ENCODE data around the gene FAM3A. TPM values are rescaled to one million over a fixed set of nuclear protein-coding genes. Genes with fewer than 3 reads are reported as not detected.
A peak's percentile ranks its signal among the peaks of the same experiment; 100 is the strongest.

FAM3A gene
- total RNA-seq, 1 donor from 2014 or later, result 9.8 TPM

DNA sequence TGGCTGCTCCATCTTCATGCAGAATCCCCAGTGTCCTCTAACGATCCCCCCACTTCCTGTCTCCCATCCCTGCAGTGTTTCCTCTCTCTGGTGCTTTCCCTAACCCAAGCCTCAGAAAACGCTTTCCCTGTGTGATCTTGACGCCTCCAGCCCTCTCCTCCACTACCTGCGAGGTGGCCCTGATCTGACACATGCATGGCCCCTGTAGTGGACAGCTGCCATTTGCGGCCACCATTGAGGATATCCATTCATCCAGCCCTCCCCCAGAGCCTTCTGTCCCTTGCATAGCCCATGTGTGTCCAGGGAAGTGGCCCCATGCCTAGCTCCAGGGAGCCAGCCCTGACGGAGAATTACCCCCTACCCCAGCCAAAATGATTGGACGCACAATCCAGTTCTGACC is 32.7 kb downstream of the FAM3A start:
- FAIRE-seq, result no peak
- DNase-seq (ENCODE audit: low spot score in 2 of 2), result no peak

DNA sequence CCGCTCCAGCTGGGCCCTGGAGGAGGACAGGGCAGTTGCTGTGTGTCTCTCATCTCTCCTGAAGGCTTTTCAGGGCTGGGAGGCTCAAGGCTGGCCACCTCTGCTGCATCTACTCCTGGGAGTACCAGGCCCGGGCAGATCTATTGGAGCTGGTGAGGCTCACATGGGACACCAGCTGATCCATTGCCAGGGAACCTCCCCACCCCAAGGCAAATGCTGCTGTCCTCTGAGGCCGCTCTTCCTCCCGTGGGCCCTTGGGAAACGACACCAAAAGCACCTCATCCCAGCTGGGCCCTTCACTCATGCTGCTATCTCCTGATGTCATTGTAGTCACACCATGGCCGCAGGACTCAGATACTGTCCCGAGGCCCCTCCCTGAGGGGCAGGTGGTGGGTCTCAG is 33.2 kb downstream of the FAM3A start:
- DNase-seq (ENCODE audit: low spot score in 2 of 2), result no peak
- FAIRE-seq, result no peak

DNA sequence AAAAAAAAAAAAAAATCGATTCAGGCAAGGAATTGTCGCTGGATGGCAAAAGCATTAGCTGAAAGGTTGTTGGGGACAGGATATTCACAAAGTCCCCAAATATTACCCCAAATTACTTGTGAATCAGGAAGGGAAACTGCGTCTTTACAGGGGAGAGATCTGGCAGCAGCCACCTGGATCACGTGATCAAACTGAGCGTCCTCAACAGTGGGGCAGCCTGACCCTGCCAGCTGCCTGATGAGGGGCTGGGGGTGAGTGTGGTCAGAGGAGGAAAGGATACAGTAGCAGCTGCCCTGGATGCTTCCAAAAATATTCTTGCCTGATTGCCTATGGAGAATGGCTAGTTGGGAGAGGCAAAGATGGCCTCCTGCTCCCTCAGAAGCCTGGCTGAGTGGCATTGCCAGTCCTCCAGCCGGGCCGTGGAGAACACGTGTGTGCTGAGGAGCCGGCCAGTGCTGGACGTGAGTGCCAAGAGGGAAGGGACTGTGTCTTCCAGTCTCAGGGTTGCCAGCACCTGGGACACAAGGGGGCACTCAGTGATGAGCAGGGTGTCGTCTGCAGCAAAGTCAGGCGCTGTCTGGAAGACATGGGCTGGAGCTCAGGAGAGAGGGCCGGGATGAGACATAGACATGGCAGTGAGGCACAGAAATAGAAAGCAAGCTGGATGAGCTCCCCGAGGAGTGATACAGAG is 34.0 kb downstream of the FAM3A start:
- DNase-seq (ENCODE audit: low spot score in 2 of 2) (no peak), FAIRE-seq (no peak)

- no peak for FAIRE-seq
These were observed 34.8 kb downstream of the FAM3A start for GRCh38 chrX:154481195-154481594.

DNA sequence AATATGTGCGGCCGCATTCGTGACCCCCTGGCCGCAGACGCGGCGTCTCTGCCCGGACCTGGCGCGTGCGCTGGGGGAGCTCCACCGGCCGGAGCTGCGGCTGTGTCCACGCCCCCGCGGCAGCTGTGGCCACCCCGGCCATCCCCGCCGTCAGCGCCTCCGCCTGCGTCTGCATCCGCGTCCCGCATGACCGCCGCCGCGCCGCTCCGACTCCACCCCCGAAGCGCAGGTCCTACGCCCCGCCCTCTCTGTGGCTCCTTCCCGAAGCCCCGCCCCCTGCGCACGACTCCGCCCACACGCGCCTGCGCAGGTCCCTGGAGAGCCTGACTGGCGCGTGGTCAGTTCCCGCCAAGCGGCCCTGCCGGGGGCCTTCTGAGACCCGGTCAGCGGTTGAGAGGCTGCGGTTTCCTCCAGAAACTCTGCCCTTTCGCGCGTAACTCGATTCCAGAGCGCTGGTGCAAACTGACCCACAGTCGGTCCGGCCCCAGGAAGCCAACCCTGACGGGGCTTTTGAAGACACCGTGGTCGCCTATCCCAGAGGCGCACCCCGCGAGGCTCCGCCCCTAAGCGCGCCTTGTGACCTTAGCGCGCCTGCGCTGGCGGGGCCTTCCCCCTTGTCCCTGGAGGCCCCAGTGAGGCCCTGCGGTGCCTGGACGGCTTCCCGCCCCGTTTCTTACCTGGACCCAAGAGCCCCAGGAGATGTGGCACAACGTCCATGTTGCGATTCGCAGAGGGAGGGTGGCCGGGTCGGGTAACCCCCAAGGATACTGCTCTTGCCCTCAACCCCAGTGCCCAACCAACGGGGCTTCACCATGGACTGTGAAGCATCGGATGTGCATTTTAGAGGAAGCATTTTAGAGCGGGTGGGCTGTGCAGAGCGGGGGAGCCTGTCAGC is 37.1 kb downstream of the FAM3A start, which contains the start of gene LAGE3:
Gene LAGE3 (minus strand): TSS at position 554 of the 895 bp plus-strand sequence. CDS start 366 bp downstream, at position 188.
- peak; percentile 93 for DNase-seq (ENCODE audit: low spot score in 2 of 2)
- no peak for FAIRE-seq

More at GRCh38 chrX:154481195-154481594, 34.8 kb downstream of the FAM3A start:
- DNase-seq (ENCODE audit: low spot score in 2 of 2), result no peak

- FAIRE-seq, result no peak
- DNase-seq (ENCODE audit: low spot score in 2 of 2), result no peak
These were observed 38.0 kb downstream of the FAM3A start for GRCh38 chrX:154477891-154478477.

DNA sequence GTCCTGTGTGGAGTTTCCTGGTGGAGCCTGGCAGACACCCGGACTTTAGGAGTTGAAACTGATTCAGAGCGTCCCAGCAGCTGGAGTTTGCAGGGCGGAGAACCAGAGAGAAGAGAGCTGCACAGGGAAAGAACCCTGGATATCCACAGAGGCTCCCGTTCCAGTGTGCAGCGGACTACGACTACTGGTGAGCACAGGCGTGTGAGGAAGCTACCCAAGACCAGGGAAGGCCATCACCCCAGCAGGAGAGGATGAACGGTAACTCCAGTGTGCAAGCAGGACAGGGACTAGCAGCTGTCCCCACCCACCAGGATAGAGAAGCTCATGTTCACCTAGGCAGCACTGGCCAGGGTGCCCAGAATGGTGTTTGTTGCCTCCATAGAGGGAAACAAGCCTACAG is 39.2 kb downstream of the FAM3A start:
- FAIRE-seq, result no peak
- no peak for DNase-seq (ENCODE audit: low spot score in 2 of 2)

DNA sequence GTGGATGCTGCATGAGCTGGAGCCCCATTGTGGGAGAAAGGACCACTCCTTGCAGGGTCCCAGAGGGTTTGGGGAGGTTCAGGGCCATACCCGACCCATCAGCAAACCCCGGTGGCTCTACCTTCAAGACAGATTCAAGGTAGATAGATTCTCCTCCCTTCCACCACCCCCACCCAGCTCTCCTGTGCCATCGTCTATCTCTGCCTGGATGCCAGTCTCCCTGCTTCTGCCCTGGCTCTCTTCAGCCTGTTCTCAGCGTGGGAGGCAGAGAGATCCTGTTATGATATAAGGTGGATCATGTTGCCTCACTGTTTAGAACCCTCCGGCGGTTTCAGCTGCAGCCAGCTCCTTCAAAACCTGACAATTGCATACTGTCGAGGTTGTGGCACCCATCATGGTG is 42.3 kb downstream of the FAM3A start:
- DNase-seq (ENCODE audit: low spot score in 2 of 2), result no peak
- no peak for FAIRE-seq

- FAIRE-seq, result no peak
- DNase-seq (ENCODE audit: low spot score in 2 of 2), result no peak
These were observed 43.1 kb downstream of the FAM3A start for GRCh38 chrX:154472685-154473632.

GRCh38 chrX:154471839-154472684 is 44.0 kb downstream of the FAM3A start:
- DNase-seq (ENCODE audit: low spot score in 2 of 2), result no peak
- no peak for FAIRE-seq

DNA sequence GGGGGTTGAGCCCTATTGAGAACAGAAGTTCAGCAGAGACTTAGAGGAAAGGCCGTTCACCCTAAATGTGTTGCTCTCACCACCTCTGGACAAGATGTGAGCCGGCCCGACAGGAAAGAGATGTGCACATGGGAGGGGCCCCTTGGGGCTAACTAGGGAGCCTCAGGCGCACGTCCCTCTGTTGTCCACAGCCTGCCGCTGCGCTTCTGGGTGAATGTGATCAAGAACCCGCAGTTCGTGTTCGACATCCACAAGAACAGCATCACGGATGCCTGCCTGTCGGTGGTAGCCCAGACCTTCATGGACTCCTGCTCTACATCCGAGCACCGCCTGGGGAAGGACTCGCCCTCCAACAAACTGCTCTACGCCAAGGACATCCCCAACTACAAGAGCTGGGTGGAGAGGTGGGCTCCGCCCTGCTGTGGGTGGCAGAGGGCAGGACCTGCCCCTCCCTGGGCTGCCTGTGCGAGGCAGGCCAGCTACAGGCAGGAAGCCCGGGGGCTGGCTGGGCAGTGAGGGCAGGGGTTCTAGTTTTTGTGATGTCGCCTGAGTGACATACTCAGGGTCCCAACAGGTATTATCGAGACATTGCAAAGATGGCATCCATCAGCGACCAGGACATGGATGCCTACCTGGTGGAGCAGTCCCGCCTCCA is 45.0 kb downstream of the FAM3A start:
- no peak for FAIRE-seq
- no peak for DNase-seq (ENCODE audit: low spot score in 2 of 2)

GRCh38 chrX:154470434-154470833 is 45.6 kb downstream of the FAM3A start:
- FAIRE-seq, result no peak
- DNase-seq (ENCODE audit: low spot score in 2 of 2), result no peak

- DNase-seq (ENCODE audit: low spot score in 2 of 2) (no peak), FAIRE-seq (no peak)
These were observed 46.2 kb downstream of the FAM3A start for GRCh38 chrX:154469880-154470279.

GRCh38 chrX:154469114-154469513 is 46.9 kb downstream of the FAM3A start:
- no peak for FAIRE-seq
- DNase-seq (ENCODE audit: low spot score in 2 of 2), result no peak

- DNase-seq (ENCODE audit: low spot score in 2 of 2) (no peak), FAIRE-seq (no peak)
These were observed 47.8 kb downstream of the FAM3A start for GRCh38 chrX:154468217-154468616.

DNA sequence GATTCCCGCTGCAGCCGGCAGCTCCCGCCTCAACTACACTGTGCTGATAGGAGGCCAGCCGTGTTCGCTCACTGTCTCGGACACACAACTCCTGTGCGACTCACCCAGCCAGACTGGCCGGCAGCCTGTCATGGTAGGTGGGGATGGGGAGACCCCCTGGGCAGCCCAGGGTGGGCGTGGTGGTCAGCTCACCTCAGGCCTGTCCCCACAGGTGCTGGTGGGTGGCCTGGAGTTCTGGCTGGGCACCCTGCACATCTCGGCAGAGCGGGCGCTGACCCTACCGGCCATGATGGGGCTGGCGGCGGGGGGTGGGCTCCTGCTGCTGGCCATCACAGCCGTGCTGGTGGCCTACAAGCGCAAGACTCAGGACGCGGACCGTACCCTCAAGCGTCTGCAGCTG is 48.5 kb downstream of the FAM3A start:
- FAIRE-seq (no peak), DNase-seq (ENCODE audit: low spot score in 2 of 2) (no peak)

- FAIRE-seq, result no peak
- DNase-seq (ENCODE audit: low spot score in 2 of 2), result no peak
These were observed 49.1 kb downstream of the FAM3A start for GRCh38 chrX:154466907-154467306.

GRCh38 chrX:154466036-154466435 is 50.0 kb downstream of the FAM3A start:
- no peak for DNase-seq (ENCODE audit: low spot score in 2 of 2)
- no peak for FAIRE-seq

- DNase-seq (ENCODE audit: low spot score in 2 of 2) (no peak), FAIRE-seq (no peak)
These were observed 50.4 kb downstream of the FAM3A start for GRCh38 chrX:154465601-154466000.

Data from frontal cortex (tissue), 4 donors.